HUDEP-2 (cell line): ENCODE measurements around the gene NDUFV1.
A peak's percentile ranks its signal among the peaks of the same experiment; 100 is the strongest.
"Not testable (repeated sequence)": the region's sequence is repeated elsewhere in the genome, so short reads cannot be mapped to it uniquely, and the experiment has no call there.

Experiments used
- DNase-seq, 76 experiments: peaks; one replicate each; lab custom pipeline; 2025; ENCODE audit not compliant: unreplicated experiment in 76 of 76; lab: John Stamatoyannopoulos, UW

Gene NDUFV1

GRCh38 chr11:67606492-67607295 is at the start of gene NDUFV1:
Gene NDUFV1, plus strand, starts transcription at chr11:67606936. Its CDS starts 69 bp downstream, at chr11:67607005.
- DNase-seq: peak in 75 of 76 experiments; percentile 28 to 96 (median 89)

GRCh38 chr11:67558084-67558772 is 48.5 kb upstream of the NDUFV1 start:
- no peak for DNase-seq

- DNase-seq: no peak
These were observed 44.6 kb upstream of the NDUFV1 start for GRCh38 chr11:67561971-67562619.

- no peak for DNase-seq
These were observed 43.6 kb upstream of the NDUFV1 start for GRCh38 chr11:67562963-67563704.

- DNase-seq: not testable (repeated sequence)
These were observed 43.0 kb upstream of the NDUFV1 start for GRCh38 chr11:67563705-67564114.

GRCh38 chr11:67564230-67564629 is 42.5 kb upstream of the NDUFV1 start:
- DNase-seq: no peak

GRCh38 chr11:67571443-67571842 is 35.3 kb upstream of the NDUFV1 start:
- peak in 1 of 76 experiments; percentile 16 for DNase-seq

- DNase-seq: no peak
These were observed 34.4 kb upstream of the NDUFV1 start for GRCh38 chr11:67572305-67572704.

GRCh38 chr11:67572747-67573419 is 33.9 kb upstream of the NDUFV1 start:
- peak in 17 of 76 experiments; percentile 2 to 43 (median 18) for DNase-seq

- DNase-seq: no peak
These were observed 31.8 kb upstream of the NDUFV1 start for GRCh38 chr11:67574938-67575337.

GRCh38 chr11:67576735-67577475 is 29.8 kb upstream of the NDUFV1 start:
- peak in 2 of 76 experiments; percentile 2 to 5 for DNase-seq

GRCh38 chr11:67577951-67578350 is 28.8 kb upstream of the NDUFV1 start:
- no peak for DNase-seq

GRCh38 chr11:67581469-67581868 is 25.3 kb upstream of the NDUFV1 start:
- DNase-seq: no peak

GRCh38 chr11:67582011-67582410 is 24.7 kb upstream of the NDUFV1 start:
- DNase-seq: no peak

GRCh38 chr11:67583247-67584204 is 23.2 kb upstream of the NDUFV1 start, which contains the start of gene GSTP1:
Gene GSTP1, plus strand, starts transcription at chr11:67583812. Its CDS starts 32 bp downstream, at chr11:67583844.
- DNase-seq: peak in 25 of 76 experiments; percentile 7 to 49 (median 22)

GRCh38 chr11:67584205-67584880 is 22.4 kb upstream of the NDUFV1 start:
- no peak for DNase-seq
